Brain microvascular endothelial cell (primary cell): Measurements from ENCODE around the gene LTB.
"Not testable (repeated sequence)": the region's sequence is repeated elsewhere in the genome, so short reads cannot be mapped to it uniquely, and the experiment has no call there.

Experiments used
- DNase-seq: peaks from one replicate; pipeline ENCODE4 v3.0.0-alpha.2; 2020
- H3K27ac ChIP-seq: fragments of 250-450 bp; sonication (Bioruptor Pico); 2 replicates; pipeline ENCODE4 v1.5.1; 2020; ENCODE audit warnings: mild to moderate bottlenecking, moderate library complexity
- H3K27me3 ChIP-seq: fragments of 250-450 bp; sonication (Bioruptor Pico); replicated peaks from 2 replicates; pipeline ENCODE4 v1.5.1; 2020; ENCODE audit warnings: mild to moderate bottlenecking
- H3K36me3 ChIP-seq: fragments of 250-450 bp; sonication (Bioruptor Pico); replicated peaks from 2 replicates; pipeline ENCODE4 v1.5.1; 2020; ENCODE audit warnings: mild to moderate bottlenecking
- H3K4me3 ChIP-seq: 2 replicates; pipeline ENCODE4 v1.5.1; 2011; ENCODE audit warnings: low read depth, mild to moderate bottlenecking, control low read depth, low read length, moderate library complexity
- in situ Hi-C: cut with HindIII; loops from 2 replicates; pipeline ENCODE4 v1.10.0; 2017; ENCODE audit warnings: low sequenced_read_pairs, low pct_ligation_motif_present
- TF ChIP-seq, protein P1 (sequence below): IDR thresholded peaks from 2 replicates; pipeline ENCODE4 v1.5.1; 2011; ENCODE audit warnings: low read depth, mild to moderate bottlenecking, moderate library complexity, low read length, control low read depth, inconsistent platforms; ENCODE audit errors: missing control alignments

The LTB gene

DNA sequence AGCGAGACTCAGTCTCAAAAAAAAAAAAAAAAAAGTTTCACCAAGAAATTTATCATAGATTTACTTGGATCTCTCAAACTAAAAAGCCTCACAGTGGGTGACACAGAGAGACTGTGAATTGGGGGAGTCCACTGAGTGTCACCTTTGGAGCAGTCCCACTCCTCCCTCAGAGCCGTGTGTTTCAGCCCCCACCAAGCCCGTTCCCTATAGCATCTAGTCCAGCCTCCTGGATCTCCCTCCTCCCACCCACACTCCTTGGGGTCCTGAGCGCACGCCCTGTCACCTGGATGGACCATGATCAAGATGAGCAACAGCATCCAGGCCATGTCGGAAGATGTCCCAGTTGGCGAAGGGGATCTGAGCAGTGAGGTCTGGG, 10.2 kb upstream of the LTB start:
- no peak for DNase-seq
- H3K27me3 ChIP-seq, result no peaks in the 10 kb centered on the region
- H3K4me3 ChIP-seq, result no peak overlapping the region
- in situ Hi-C loops, result no loop called here
- no peaks in the 10 kb centered on the region for H3K36me3 ChIP-seq
- TF ChIP-seq, protein P1, sequence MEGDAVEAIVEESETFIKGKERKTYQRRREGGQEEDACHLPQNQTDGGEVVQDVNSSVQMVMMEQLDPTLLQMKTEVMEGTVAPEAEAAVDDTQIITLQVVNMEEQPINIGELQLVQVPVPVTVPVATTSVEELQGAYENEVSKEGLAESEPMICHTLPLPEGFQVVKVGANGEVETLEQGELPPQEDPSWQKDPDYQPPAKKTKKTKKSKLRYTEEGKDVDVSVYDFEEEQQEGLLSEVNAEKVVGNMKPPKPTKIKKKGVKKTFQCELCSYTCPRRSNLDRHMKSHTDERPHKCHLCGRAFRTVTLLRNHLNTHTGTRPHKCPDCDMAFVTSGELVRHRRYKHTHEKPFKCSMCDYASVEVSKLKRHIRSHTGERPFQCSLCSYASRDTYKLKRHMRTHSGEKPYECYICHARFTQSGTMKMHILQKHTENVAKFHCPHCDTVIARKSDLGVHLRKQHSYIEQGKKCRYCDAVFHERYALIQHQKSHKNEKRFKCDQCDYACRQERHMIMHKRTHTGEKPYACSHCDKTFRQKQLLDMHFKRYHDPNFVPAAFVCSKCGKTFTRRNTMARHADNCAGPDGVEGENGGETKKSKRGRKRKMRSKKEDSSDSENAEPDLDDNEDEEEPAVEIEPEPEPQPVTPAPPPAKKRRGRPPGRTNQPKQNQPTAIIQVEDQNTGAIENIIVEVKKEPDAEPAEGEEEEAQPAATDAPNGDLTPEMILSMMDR, result no peak
- no peak overlapping the region for H3K27ac ChIP-seq

DNA sequence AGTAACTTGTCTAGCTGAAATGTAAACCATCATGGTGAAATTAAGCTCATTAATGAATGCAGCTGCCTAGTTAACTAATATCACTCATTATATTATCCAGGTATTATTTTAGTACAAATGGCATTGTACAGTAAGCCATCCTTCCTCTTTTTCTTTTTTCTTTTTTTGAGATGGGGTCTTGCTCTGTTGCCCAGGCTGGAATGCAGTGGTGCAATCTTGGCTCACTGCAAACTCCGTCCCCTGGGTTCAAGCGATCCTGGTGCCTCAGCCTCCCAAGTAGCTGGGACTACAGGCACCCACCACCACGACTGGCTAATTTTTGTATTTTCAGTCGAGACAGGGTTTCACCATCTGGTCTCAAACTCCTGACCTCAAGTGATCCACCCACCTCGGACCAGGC, 8.5 kb upstream of the LTB start:
- in situ Hi-C loops, H3K27me3 ChIP-seq, H3K36me3 ChIP-seq, DNase-seq, H3K4me3 ChIP-seq, H3K27ac ChIP-seq: not testable (repeated sequence)

DNA sequence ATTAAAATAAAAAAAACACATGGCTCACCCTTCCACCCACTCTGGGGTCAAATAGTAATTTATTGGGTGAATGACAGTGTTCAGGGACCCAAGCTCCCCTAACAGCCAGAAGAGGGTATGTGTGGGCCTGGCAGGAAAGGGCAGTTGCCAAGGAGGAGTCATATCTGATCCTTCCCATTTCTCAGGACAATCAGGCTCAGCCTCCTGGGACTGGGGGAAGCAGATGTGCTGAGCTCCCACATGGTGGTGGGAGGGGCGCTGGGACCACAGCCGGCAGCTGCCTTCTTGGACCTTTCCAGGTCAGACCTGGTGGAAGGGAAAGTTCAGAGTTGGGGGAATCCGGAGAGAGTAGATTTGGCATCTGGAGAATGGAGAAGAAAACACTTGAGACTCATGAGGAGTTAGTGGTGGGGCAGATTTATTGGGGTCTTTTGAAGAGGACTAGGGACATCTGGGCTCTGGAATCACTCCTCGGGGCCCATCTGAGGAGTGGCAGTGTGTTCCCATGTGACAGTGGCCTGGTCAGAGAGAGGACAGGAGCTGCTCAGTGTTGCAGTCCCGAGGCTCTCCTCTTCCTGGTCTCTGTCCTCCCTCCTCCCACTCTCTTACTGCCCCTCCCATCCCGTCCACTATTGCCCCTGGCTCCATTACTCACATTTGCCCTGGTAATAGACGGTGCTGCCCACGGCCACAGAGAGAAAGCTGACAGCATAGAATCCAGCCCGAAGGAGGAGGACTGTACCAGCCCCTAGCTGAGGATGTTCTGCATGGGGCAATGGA, 6.8 kb upstream of the LTB start:
- Histone ChIP-seq H3K36me3 (no peaks in the 10 kb centered on the region), H3K27me3 (no peaks in the 10 kb centered on the region), H3K27ac (no peak overlapping the region), H3K4me3 (no peak overlapping the region)
- TF ChIP-seq, protein P1, result no peak
- DNase-seq, result no peak
- in situ Hi-C loops, result no loop called here

DNA sequence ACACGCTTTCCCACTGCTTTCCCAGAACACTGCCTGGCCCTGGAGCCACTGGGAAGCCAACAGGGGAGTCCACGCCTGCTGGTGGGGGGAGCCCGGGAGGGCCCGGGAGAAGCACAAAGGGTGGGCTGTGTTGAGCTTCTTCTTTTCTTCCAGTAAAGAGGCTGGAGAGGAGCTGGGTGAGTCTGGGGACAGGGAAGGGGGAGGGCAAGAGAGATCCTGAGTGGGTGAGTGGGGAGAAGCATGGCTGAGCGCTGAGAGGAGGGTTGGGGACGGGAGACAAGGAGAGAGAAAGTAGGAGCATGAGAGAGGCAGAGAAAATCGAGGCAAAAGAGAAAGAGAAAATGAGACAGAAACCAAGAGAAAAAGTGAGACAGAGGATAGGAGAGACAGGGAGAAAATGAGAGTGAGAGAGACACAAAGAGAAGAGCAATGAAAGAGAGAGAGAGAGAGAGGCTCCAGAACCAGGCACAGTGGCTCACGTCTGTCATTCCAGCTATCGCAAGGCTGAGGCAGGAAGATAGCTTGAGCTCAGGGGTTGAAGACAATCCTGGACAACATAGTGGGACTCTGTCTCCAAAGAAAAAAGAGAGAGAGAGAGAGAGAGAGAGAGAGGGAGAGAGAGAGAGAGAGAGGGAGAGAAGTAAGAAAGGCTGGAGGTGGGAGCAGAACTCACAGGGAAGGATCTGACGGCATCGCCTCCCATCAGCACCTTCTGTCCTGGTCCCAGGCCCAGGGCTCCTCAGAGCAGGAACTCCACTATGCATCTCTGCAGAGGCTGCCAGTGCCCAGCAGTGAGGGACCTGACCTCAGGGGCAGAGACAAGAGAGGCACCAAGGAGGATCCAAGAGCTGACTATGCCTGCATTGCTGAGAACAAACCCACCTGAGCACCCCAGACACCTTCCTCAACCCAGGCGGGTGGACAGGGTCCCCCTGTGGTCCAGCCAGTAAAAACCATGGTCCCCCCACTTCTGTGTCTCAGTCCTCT, 5.9 kb upstream of the LTB start:
- Histone ChIP-seq H3K27ac (no peak overlapping the region), H3K36me3 (no peaks in the 10 kb centered on the region), H3K4me3 (no peak overlapping the region), H3K27me3 (no peaks in the 10 kb centered on the region)
- in situ Hi-C loops, result no loop called here
- TF ChIP-seq, protein P1, result no peak
- DNase-seq, result no peak

DNA sequence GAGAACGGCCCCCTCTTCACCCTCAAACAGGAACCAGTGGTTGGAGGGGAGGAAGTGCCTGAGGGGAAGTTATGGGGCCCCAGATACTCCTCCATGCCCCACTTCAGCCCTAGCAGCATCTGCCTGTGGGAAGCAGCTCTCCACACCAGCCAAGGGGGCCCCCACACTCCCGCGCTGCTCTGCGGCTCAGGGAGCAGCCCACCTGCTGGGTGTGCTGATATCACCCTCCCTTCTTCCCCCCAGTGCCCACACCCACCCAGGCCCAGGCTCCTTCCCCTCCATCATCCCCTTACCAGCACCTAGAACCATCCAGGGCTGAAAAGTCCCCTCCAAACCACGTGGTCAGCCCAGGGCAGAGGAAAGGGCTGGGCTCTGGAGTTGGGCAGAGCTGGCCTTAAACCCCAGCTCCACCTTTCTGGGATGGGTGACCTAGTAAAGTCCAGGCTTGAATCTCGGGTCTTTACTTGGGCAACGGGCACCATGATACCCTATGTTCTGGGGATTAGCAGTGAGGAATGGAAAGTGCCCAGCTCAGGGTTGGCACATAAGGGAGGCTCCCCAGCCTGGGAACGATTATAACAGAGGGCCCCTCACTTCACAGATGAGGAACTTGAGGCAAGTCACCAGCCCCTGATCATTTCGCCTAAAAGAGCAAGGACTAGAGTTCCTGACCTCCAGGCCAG, 4.5 kb upstream of the LTB start:
- no peak overlapping the region for H3K27ac ChIP-seq
- in situ Hi-C loops, result no loop called here
- TF ChIP-seq, protein P1, result no peak
- no peaks in the 10 kb centered on the region for H3K36me3 ChIP-seq
- no peak for DNase-seq
- no peak overlapping the region for H3K4me3 ChIP-seq
- H3K27me3 ChIP-seq, result no peaks in the 10 kb centered on the region

DNA sequence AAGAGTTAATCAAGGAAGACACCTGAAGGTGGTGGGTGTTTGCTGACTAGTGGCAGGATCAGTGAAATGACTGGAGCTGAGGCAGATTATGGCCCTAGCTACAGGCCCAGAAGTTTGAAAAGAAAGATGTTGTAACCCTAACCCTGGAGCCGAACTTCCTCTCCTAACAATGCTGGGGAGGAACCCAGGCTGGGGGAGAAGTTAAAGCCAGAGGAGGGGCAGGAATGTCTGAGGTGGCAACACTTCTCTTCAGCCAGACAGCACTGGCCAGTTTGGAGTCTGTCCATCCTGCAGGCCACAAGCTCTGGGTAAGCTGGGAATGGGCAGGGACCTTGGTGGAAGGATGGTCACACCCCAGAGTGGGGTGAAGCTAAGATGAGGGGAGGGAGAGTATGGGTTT, 3.8 kb upstream of the LTB start, which contains the start of gene LST1:
Gene LST1, plus strand, starts transcription at position 270 of the 400 bp plus-strand sequence. CDS start 1,023 bp downstream, outside the sequence.
- H3K36me3 ChIP-seq, result no peaks in the 10 kb centered on the region
- no peak for DNase-seq
- no peaks in the 10 kb centered on the region for H3K27me3 ChIP-seq
- no peak within 1 kb of the TSS for H3K4me3 ChIP-seq
- no peak within 1 kb of the TSS for H3K27ac ChIP-seq
- in situ Hi-C loops, result no loop called here
- TF ChIP-seq, protein P1, result no peak
